Measurements from ENCODE around the gene PLTP. TPM values are rescaled to one million over a fixed set of nuclear protein-coding genes. Genes with fewer than 3 reads are reported as not detected.
"Not testable (repeated sequence)": the region's sequence is repeated elsewhere in the genome, so short reads cannot be mapped to it uniquely, and the experiment has no call there.

PLTP gene
- total and polyA plus RNA-seq, 2 experiments from 2014 or later, result 22.6 to 25.7 TPM

DNA sequence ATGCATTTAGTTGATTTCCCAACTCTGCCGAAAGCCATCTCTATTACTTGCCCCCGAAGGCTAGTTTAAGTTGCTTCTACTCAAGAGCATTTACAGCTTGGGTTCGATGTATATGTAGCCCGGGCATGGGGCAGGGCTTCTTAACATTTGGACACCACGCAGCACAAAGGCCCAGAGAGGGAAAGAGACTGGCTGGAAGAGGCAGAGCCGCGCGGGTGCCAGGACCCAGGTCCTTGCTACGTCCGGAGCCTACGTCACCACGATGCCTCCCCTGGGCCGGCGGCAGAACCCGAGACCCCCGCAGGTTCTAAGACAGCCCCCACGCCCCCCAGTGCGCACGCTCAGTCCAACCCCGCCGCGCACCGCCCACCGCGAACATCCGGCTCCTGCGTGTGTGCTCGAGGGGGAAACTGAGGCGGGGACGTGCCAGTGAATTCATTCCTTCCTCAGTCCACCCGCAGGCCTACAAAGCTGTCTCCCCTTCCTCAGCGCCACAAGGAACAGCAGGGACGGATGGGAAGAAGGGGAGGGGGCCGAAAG, 22.2 kb upstream of the PLTP start:
- Histone ChIP-seq H3K4me1 (ENCODE audit: insufficient read depth) (peaks cover 12% of the 10 kb centered on the region; the same call in 1 of the 2 replicates), H3K9me2 (ENCODE audit: insufficient read depth) (no peaks in the 10 kb centered on the region), H4K20me1 (ENCODE audit: insufficient read depth) (no peaks in the 10 kb centered on the region), H3F3A (ENCODE audit: insufficient read depth) (peaks cover 14% of the 10 kb centered on the region; the same call in 1 of the 2 replicates), H3K27me3 (replicated peaks; ENCODE audit: insufficient read depth) (no peaks in the 10 kb centered on the region), H3K79me2 (ENCODE audit: insufficient read depth) (peaks cover 52% of the 10 kb centered on the region), H3K4me2 (ENCODE audit: unreplicated experiment) (peak overlapping the region; percentile 97), H3K27ac (peak overlapping the region; percentile 95), H3K4me3 (peak overlapping the region; percentile 95), H3K36me3 (ENCODE audit: low read depth) (peaks cover 10% of the 10 kb centered on the region; the same call in 1 of the 2 replicates), H3K9ac (peak overlapping the region; percentile 99), H3K9me3 (ENCODE audit: low read depth) (no peaks in the 10 kb centered on the region), H2AFZ (peak overlapping the region; percentile 70)
- 1 to 2% methylated on average over 26 to 33 of the region's 34 CpGs for WGBS, 2 experiments (ENCODE audit: low coverage in 1 of 2, low lambda C conversion rate in 2 of 2, missing lambda C conversion rate in 2 of 2)
- in situ Hi-C loops (cut with MboI), result no loop called here
- no peak for TF ChIP-seq EZH2phosphoT487 (IDR thresholded peaks at IDR 0.05; ENCODE audit: insufficient read depth, low read depth)
- TF ChIP-seq EZH2 (IDR thresholded peaks at IDR 0.05; ENCODE audit: insufficient read depth, poor library complexity, severe bottlenecking), result no peak
- peak; percentile 68 for DNase-seq

DNA sequence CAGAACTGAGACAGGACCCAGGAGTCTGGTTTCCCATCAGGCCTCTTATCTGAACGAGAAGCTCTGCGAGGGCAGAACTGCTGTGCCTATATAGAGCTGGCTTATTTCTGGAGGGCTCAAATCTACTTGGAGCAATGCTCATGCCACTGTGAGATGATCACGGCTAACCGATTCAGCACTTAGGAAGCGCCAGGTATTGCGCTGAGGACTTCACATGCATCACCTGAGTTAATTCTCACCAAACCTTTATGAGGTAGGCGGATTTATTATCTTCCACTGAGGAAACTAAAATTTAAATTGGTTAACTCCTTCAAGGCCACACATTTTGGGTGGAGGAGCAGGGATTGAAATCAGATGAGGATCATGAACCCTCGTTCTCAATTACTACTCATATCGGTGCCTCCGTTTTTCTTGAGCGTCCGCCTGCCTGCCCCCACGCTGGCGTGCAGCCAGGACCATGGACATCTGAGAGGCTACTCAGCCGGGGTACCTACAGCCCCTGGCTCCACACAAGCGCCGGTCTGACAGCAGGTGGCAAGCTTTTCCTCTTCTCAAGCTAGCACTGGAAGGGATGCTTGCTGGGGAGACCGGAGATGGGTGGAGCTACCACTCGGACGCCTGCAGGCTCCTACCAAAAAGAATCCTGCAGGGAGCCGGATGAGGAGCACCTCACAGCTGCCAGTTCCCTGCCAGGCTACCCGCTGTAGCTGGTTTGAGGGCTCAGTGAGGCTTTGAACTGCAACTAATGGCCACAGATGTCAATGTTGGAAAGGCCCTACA, 21.5 kb upstream of the PLTP start:
- Histone ChIP-seq H3K27ac (peak overlapping the region; percentile 95), H3K27me3 (replicated peaks; ENCODE audit: insufficient read depth) (no peaks in the 10 kb centered on the region), H3K4me1 (ENCODE audit: insufficient read depth) (peaks cover 12% of the 10 kb centered on the region; the same call in 1 of the 2 replicates), H3K9ac (peak overlapping the region; percentile 99), H4K20me1 (ENCODE audit: insufficient read depth) (no peaks in the 10 kb centered on the region), H3K9me2 (ENCODE audit: insufficient read depth) (no peaks in the 10 kb centered on the region), H3K4me3 (peak overlapping the region; percentile 95), H3K79me2 (ENCODE audit: insufficient read depth) (peaks cover 50% of the 10 kb centered on the region), H3K4me2 (ENCODE audit: unreplicated experiment) (peak overlapping the region; percentile 97), H2AFZ (peak overlapping the region; percentile 70), H3K9me3 (ENCODE audit: low read depth) (no peaks in the 10 kb centered on the region), H3F3A (ENCODE audit: insufficient read depth) (peaks cover 16% of the 10 kb centered on the region), H3K36me3 (ENCODE audit: low read depth) (peaks cover 9% of the 10 kb centered on the region; the same call in 1 of the 2 replicates)
- no peak for TF ChIP-seq EZH2phosphoT487 (IDR thresholded peaks at IDR 0.05; ENCODE audit: insufficient read depth, low read depth)
- no peak for TF ChIP-seq EZH2 (IDR thresholded peaks at IDR 0.05; ENCODE audit: insufficient read depth, poor library complexity, severe bottlenecking)
- WGBS, 2 experiments (ENCODE audit: low coverage in 1 of 2, low lambda C conversion rate in 2 of 2, missing lambda C conversion rate in 2 of 2), result 32 to 33% methylated on average over 22 of the region's 22 CpGs
- in situ Hi-C loops (cut with MboI), result no loop called here
- peak; percentile 83 for DNase-seq

GRCh38 chr20:45931680-45932079, 19.7 kb upstream of the PLTP start:
- H3K27ac ChIP-seq; H2AFZ ChIP-seq; H3K27me3 ChIP-seq (replicated peaks; ENCODE audit: insufficient read depth); H3K9me3 ChIP-seq (ENCODE audit: low read depth); H3K4me3 ChIP-seq; H3K9me2 ChIP-seq (ENCODE audit: insufficient read depth); H3K36me3 ChIP-seq (ENCODE audit: low read depth); DNase-seq; H3K9ac ChIP-seq; H3K4me2 ChIP-seq (ENCODE audit: unreplicated experiment); H4K20me1 ChIP-seq (ENCODE audit: insufficient read depth); H3K4me1 ChIP-seq (ENCODE audit: insufficient read depth); in situ Hi-C loops (cut with MboI): not testable (repeated sequence)
- WGBS, 2 experiments (ENCODE audit: low coverage in 1 of 2, low lambda C conversion rate in 2 of 2, missing lambda C conversion rate in 2 of 2), result 92% methylated on average over 12 to 17 of the region's 17 CpGs
- Histone ChIP-seq H3K79me2 (ENCODE audit: insufficient read depth) (peaks cover 32% of the 10 kb centered on the region), H3F3A (ENCODE audit: insufficient read depth) (peaks cover 17% of the 10 kb centered on the region)

GRCh38 chr20:45927071-45927878, 15.3 kb upstream of the PLTP start:
- Histone ChIP-seq H3K4me3 (no peak overlapping the region), H3K9me3 (ENCODE audit: low read depth) (no peaks in the 10 kb centered on the region), H3F3A (ENCODE audit: insufficient read depth) (peaks cover 10% of the 10 kb centered on the region; the same call in 1 of the 2 replicates), H2AFZ (no peak overlapping the region), H3K4me1 (ENCODE audit: insufficient read depth) (no peaks in the 10 kb centered on the region; the same call in 1 of the 2 replicates), H3K27ac (no peak overlapping the region), H3K4me2 (ENCODE audit: unreplicated experiment) (no peak overlapping the region), H3K27me3 (replicated peaks; ENCODE audit: insufficient read depth) (no peaks in the 10 kb centered on the region), H3K79me2 (ENCODE audit: insufficient read depth) (peaks cover 6% of the 10 kb centered on the region), H3K9me2 (ENCODE audit: insufficient read depth) (no peaks in the 10 kb centered on the region), H4K20me1 (ENCODE audit: insufficient read depth) (no peaks in the 10 kb centered on the region), H3K9ac (no peak overlapping the region), H3K36me3 (ENCODE audit: low read depth) (no peaks in the 10 kb centered on the region)
- TF ChIP-seq EZH2phosphoT487 (IDR thresholded peaks at IDR 0.05; ENCODE audit: insufficient read depth, low read depth), result no peak
- no peak for TF ChIP-seq EZH2 (IDR thresholded peaks at IDR 0.05; ENCODE audit: insufficient read depth, poor library complexity, severe bottlenecking)
- in situ Hi-C loops (cut with MboI), result no loop called here
- 77 to 80% methylated on average over 14 of the region's 14 CpGs for WGBS, 2 experiments (ENCODE audit: low coverage in 1 of 2, low lambda C conversion rate in 2 of 2, missing lambda C conversion rate in 2 of 2)
- no peak for DNase-seq

All from GM23248 (cell line).